Measurements from ENCODE around the gene SPATA31C2.
"Not testable (repeated sequence)": the region's sequence is repeated elsewhere in the genome, so short reads cannot be mapped to it uniquely, and the experiment has no call there.

Gene SPATA31C2

GRCh38 chr9:88161144-88161543 lies 22.9 kb upstream of the SPATA31C2 start:
- Histone ChIP-seq H3K9me2 (ENCODE audit: low read depth, low read length) (no peaks in the 10 kb centered on the region), H4K20me1 (ENCODE audit: insufficient read depth, low read length) (no peaks in the 10 kb centered on the region), H3F3A (ENCODE audit: insufficient read depth, low read length) (no peaks in the 10 kb centered on the region), H3K4me2 (ENCODE audit: low read length) (no peak overlapping the region), H3K4me3 (ENCODE audit: low read depth, low read length, poor library complexity, severe bottlenecking) (no peak overlapping the region), H3K27me3 (ENCODE audit: insufficient read depth, low read length) (no peaks in the 10 kb centered on the region), H3K36me3 (ENCODE audit: insufficient read depth, low read length) (no peaks in the 10 kb centered on the region), H2AFZ (ENCODE audit: low read length) (no peak overlapping the region), H3K9ac (ENCODE audit: low read length) (no peak overlapping the region), H3K4me1 (ENCODE audit: insufficient read depth, low read length, severe bottlenecking) (no peaks in the 10 kb centered on the region), H3K9me3 (ENCODE audit: low read length) (no peaks in the 10 kb centered on the region), H3K27ac (ENCODE audit: low read depth, low read length, poor library complexity, severe bottlenecking) (no peak overlapping the region), H3K79me2 (ENCODE audit: insufficient read depth, low read length) (no peaks in the 10 kb centered on the region)
- TF ChIP-seq EZH2 (IDR thresholded peaks at IDR 0.05; ENCODE audit: borderline replicate concordance, low read length), result no peak

GRCh38 chr9:88143957-88144625 lies 5.8 kb upstream of the SPATA31C2 start:
- no peaks in the 10 kb centered on the region for H3K9me3 ChIP-seq (ENCODE audit: low read length)
- H3K4me3 ChIP-seq (ENCODE audit: low read depth, low read length, poor library complexity, severe bottlenecking), result no peak overlapping the region
- no peak overlapping the region for H2AFZ ChIP-seq (ENCODE audit: low read length)
- TF ChIP-seq EZH2 (IDR thresholded peaks at IDR 0.05; ENCODE audit: borderline replicate concordance, low read length) (no peak), CTCF (IDR thresholded peaks at IDR 0.05; ENCODE audit: low read length) (no peak)
- H3K79me2 ChIP-seq (ENCODE audit: insufficient read depth, low read length), result no peaks in the 10 kb centered on the region
- no peak overlapping the region for H3K9ac ChIP-seq (ENCODE audit: low read length)
- no peak overlapping the region for H3K4me2 ChIP-seq (ENCODE audit: low read length)
- no peaks in the 10 kb centered on the region for H4K20me1 ChIP-seq (ENCODE audit: insufficient read depth, low read length)
- no peaks in the 10 kb centered on the region for H3K4me1 ChIP-seq (ENCODE audit: insufficient read depth, low read length, severe bottlenecking)
- H3F3A ChIP-seq (ENCODE audit: insufficient read depth, low read length), result no peaks in the 10 kb centered on the region
- H3K27me3 ChIP-seq (ENCODE audit: insufficient read depth, low read length), result no peaks in the 10 kb centered on the region
- H3K27ac ChIP-seq (ENCODE audit: low read depth, low read length, poor library complexity, severe bottlenecking), result no peak overlapping the region
- H3K9me2 ChIP-seq (ENCODE audit: low read depth, low read length), result no peaks in the 10 kb centered on the region
- H3K36me3 ChIP-seq (ENCODE audit: insufficient read depth, low read length), result no peaks in the 10 kb centered on the region

DNA sequence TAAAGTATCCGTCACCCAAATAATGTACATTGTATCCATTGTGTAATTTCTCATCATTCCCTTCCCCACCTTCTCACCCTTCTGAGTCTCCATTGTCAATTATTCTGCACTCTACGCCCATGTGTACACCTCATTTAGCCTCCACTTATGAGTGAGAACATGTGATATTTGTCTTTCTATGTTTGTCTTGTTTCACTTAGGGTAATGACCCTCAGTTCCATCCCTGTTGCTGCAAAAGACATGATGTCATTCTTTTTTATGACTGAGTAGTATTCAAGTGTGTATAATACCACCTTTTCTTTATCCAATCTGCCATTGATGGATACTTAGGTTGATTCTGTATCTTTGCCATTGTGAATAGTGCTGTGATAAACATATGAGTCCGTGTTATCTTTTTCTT lies 4.9 kb upstream of the SPATA31C2 start:
- Histone ChIP-seq H3K4me2 (ENCODE audit: low read length) (no peak overlapping the region), H3K27ac (ENCODE audit: low read depth, low read length, poor library complexity, severe bottlenecking) (no peak overlapping the region), H3K4me3 (ENCODE audit: low read depth, low read length, poor library complexity, severe bottlenecking) (no peak overlapping the region), H3K9ac (ENCODE audit: low read length) (no peak overlapping the region), H3K36me3 (ENCODE audit: insufficient read depth, low read length) (no peaks in the 10 kb centered on the region), H2AFZ (ENCODE audit: low read length) (no peak overlapping the region), H3K4me1 (ENCODE audit: insufficient read depth, low read length, severe bottlenecking) (no peaks in the 10 kb centered on the region), H3F3A (ENCODE audit: insufficient read depth, low read length) (no peaks in the 10 kb centered on the region), H3K27me3 (ENCODE audit: insufficient read depth, low read length) (no peaks in the 10 kb centered on the region), H3K9me2 (ENCODE audit: low read depth, low read length) (no peaks in the 10 kb centered on the region), H3K9me3 (ENCODE audit: low read length) (no peaks in the 10 kb centered on the region), H3K79me2 (ENCODE audit: insufficient read depth, low read length) (no peaks in the 10 kb centered on the region), H4K20me1 (ENCODE audit: insufficient read depth, low read length) (no peaks in the 10 kb centered on the region)
- TF ChIP-seq CTCF (IDR thresholded peaks at IDR 0.05; ENCODE audit: low read length) (no peak), EZH2 (IDR thresholded peaks at IDR 0.05; ENCODE audit: borderline replicate concordance, low read length) (no peak)

DNA sequence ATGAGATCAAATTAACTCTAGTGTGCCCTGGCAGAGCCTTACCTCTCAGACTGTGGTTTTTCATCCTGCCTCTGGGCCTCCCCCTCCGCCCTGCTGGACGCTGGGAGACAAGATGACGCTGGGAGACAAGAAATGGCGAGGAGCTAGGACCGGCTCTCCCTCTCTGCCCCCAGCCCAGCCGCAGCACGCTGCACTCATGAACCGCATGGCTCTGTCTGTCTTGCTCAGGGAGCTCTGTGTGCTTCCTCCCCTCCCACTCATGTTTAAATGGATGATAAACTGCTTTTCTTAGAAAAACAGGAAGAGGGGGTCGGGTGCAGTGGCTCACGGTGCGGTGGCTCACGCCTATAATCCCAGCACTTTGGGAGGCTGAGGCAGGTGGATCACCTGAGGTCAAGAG lies 4.7 kb downstream of the SPATA31C2 start:
- not testable (repeated sequence) for H3K36me3 ChIP-seq (ENCODE audit: insufficient read depth, low read length)

DNA sequence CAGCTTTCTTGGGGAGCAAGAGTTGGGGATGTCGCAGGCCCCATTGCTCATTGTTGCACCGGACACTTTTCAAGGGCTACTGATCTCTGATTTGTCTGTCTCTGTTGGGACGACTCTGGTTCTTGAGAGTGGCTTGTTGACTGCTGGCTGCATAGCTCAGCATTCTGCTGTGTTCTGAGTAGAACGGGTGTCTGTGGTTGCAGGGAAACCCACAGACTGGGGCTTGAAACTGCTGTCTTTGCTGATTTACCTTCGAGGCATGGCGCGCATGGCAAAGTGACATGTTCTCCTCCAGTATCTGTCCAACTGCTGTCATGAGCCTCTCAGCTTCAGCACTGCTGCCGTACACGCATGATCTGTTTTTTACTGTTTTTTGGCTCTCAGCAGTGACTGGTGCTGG lies 8.7 kb downstream of the SPATA31C2 start:
- not testable (repeated sequence) for H3K9me2 ChIP-seq (ENCODE audit: low read depth, low read length); H3F3A ChIP-seq (ENCODE audit: insufficient read depth, low read length); H3K27me3 ChIP-seq (ENCODE audit: insufficient read depth, low read length); H3K9ac ChIP-seq (ENCODE audit: low read length); H3K27ac ChIP-seq (ENCODE audit: low read depth, low read length, poor library complexity, severe bottlenecking); H3K4me3 ChIP-seq (ENCODE audit: low read depth, low read length, poor library complexity, severe bottlenecking); H3K36me3 ChIP-seq (ENCODE audit: insufficient read depth, low read length); H3K79me2 ChIP-seq (ENCODE audit: insufficient read depth, low read length); H3K4me2 ChIP-seq (ENCODE audit: low read length); H3K4me1 ChIP-seq (ENCODE audit: insufficient read depth, low read length, severe bottlenecking); H4K20me1 ChIP-seq (ENCODE audit: insufficient read depth, low read length); H2AFZ ChIP-seq (ENCODE audit: low read length); H3K9me3 ChIP-seq (ENCODE audit: low read length)

More for the DNA sequence above, 4.7 kb downstream of the SPATA31C2 start:
- H3K4me3 ChIP-seq (ENCODE audit: low read depth, low read length, poor library complexity, severe bottlenecking); H3K9me2 ChIP-seq (ENCODE audit: low read depth, low read length); H3K27me3 ChIP-seq (ENCODE audit: insufficient read depth, low read length); H3K27ac ChIP-seq (ENCODE audit: low read depth, low read length, poor library complexity, severe bottlenecking); H3K4me1 ChIP-seq (ENCODE audit: insufficient read depth, low read length, severe bottlenecking); H3K9ac ChIP-seq (ENCODE audit: low read length); H2AFZ ChIP-seq (ENCODE audit: low read length); H3K4me2 ChIP-seq (ENCODE audit: low read length); H4K20me1 ChIP-seq (ENCODE audit: insufficient read depth, low read length); H3F3A ChIP-seq (ENCODE audit: insufficient read depth, low read length); H3K79me2 ChIP-seq (ENCODE audit: insufficient read depth, low read length); H3K9me3 ChIP-seq (ENCODE audit: low read length): not testable (repeated sequence)

- not testable (repeated sequence) for H4K20me1 ChIP-seq (ENCODE audit: insufficient read depth, low read length); H3K9ac ChIP-seq (ENCODE audit: low read length); H2AFZ ChIP-seq (ENCODE audit: low read length); H3K9me2 ChIP-seq (ENCODE audit: low read depth, low read length); H3K4me2 ChIP-seq (ENCODE audit: low read length); H3K4me1 ChIP-seq (ENCODE audit: insufficient read depth, low read length, severe bottlenecking); H3K27ac ChIP-seq (ENCODE audit: low read depth, low read length, poor library complexity, severe bottlenecking); H3K4me3 ChIP-seq (ENCODE audit: low read depth, low read length, poor library complexity, severe bottlenecking); H3K36me3 ChIP-seq (ENCODE audit: insufficient read depth, low read length); H3K9me3 ChIP-seq (ENCODE audit: low read length); H3K27me3 ChIP-seq (ENCODE audit: insufficient read depth, low read length); H3F3A ChIP-seq (ENCODE audit: insufficient read depth, low read length); H3K79me2 ChIP-seq (ENCODE audit: insufficient read depth, low read length)
Measured at GRCh38 chr9:88127700-88128300, 10.5 kb downstream of the SPATA31C2 start.
